Stimulated activated CD8-positive, alpha-beta memory T cell treated with anti-CD3 and anti-CD28 coated beads, Interleukin-12 subunit alpha, Interleukin-12 subunit beta, amount 100 ng/mL, for 1 hour (primary cell): ENCODE data around the gene HSPB7.
"Not testable (repeated sequence)": the region's sequence is repeated elsewhere in the genome, so short reads cannot be mapped to it uniquely, and the experiment has no call there.

Experiments
- DNase-seq: peaks from one replicate; pipeline ENCODE4 v3.0.0-alpha.2; 2020; ENCODE audit warnings: low read depth

The HSPB7 gene

GRCh38 chr1:16021681-16022080 is 3.8 kb upstream of the HSPB7 start, which contains the start of gene CLCNKA:
Gene CLCNKA, plus strand, starts transcription at chr1:16022036. Its CDS starts 584 bp downstream, at chr1:16022620.
- no peak for DNase-seq

GRCh38 chr1:16020878-16021277 is 3.0 kb upstream of the HSPB7 start:
- DNase-seq, result not testable (repeated sequence)

GRCh38 chr1:16020325-16020724 is 2.5 kb upstream of the HSPB7 start:
- no peak for DNase-seq

GRCh38 chr1:16019644-16020277 is 1.9 kb upstream of the HSPB7 start:
- DNase-seq, result no peak

- no peak for DNase-seq
These were observed 1.2 kb upstream of the HSPB7 start for GRCh38 chr1:16018749-16019643.

- no peak for DNase-seq
These were observed 465 bp upstream of the HSPB7 start for GRCh38 chr1:16018308-16018707.

GRCh38 chr1:16017076-16017460 is 775 bp downstream of the HSPB7 start:
- no peak for DNase-seq

GRCh38 chr1:16015960-16016901 is 1.6 kb downstream of the HSPB7 start:
- no peak for DNase-seq

GRCh38 chr1:16015491-16015890 is 2.4 kb downstream of the HSPB7 start:
- no peak for DNase-seq

- no peak for DNase-seq
These were observed 3.0 kb downstream of the HSPB7 start for GRCh38 chr1:16014509-16015482.

- DNase-seq, result no peak
These were observed 4.0 kb downstream of the HSPB7 start for GRCh38 chr1:16013908-16014258.

GRCh38 chr1:16013220-16013907 is 4.5 kb downstream of the HSPB7 start:
- DNase-seq, result peak; percentile 27

GRCh38 chr1:16012590-16013219 is 5.1 kb downstream of the HSPB7 start:
- DNase-seq, result no peak

- DNase-seq, result no peak
These were observed 5.8 kb downstream of the HSPB7 start for GRCh38 chr1:16011936-16012589.

- no peak for DNase-seq
These were observed 7.0 kb downstream of the HSPB7 start for GRCh38 chr1:16010837-16011236.

GRCh38 chr1:16009678-16010077 is 8.2 kb downstream of the HSPB7 start:
- DNase-seq, result no peak

GRCh38 chr1:16009030-16009460 is 8.8 kb downstream of the HSPB7 start:
- DNase-seq, result peak; percentile 63

- no peak for DNase-seq
These were observed 10.0 kb downstream of the HSPB7 start for GRCh38 chr1:16007671-16008341.
